ENCODE measurements around the gene INPP4A. TPM values are rescaled to one million over a fixed set of nuclear protein-coding genes. Genes with fewer than 3 reads are reported as not detected.

Gene INPP4A
- total and polyA plus RNA-seq, 9 of the 15 experiments (the other 6 are each of a cell fraction or from before 2014, with no cell fraction given), result 1.8 to 15.7 (median 8.3) TPM

GRCh38 chr2:98592565-98592964 is 147.9 kb downstream of the INPP4A start:
- no peak overlapping the region for H3K4me3 ChIP-seq
- CTCF ChIA-PET (ENCODE audit: low intra/inter-chr PET ratio), result no interaction called here
- WGBS (ENCODE audit: insufficient coverage, low coverage, missing lambda C conversion rate), result 85% methylated on average over 7 of the region's 8 CpGs
- no peaks in the 10 kb centered on the region for H3K9me1 ChIP-seq (ENCODE audit: control insufficient read depth, insufficient read depth, low read length)
- H3K4me2 ChIP-seq (ENCODE audit: insufficient read depth, low read length), result no peak overlapping the region
- H3K9ac ChIP-seq (ENCODE audit: insufficient read depth in 1 of 2, low read depth in 2 of 2, low read length in 2 of 2), result no peak overlapping the region
- FAIRE-seq (no peak), DNase-seq (ENCODE audit: extremely low read depth in 1 of 4, low spot score in 3 of 4) (no peak), ATAC-seq (no peak)
- H3K27me3 ChIP-seq (ENCODE audit: control insufficient read depth in 2 of 2, insufficient read depth in 2 of 2, low read length in 2 of 2), result no peaks in the 10 kb centered on the region
- in situ Hi-C loops (cut with MboI), result no loop called here
- POLR2A ChIA-PET, result no interaction called here
- H3K36me3 ChIP-seq (ENCODE audit: control insufficient read depth, insufficient read depth, low read length), result peaks cover 8% of the 10 kb centered on the region; the same call in 2 of the 3 replicates
- H3K9me3 ChIP-seq (replicated peaks; ENCODE audit: control insufficient read depth, insufficient read depth, low read depth, low read length), result no peaks in the 10 kb centered on the region
- H4K20me1 ChIP-seq (replicated peaks; ENCODE audit: control insufficient read depth, insufficient read depth, low read length), result no peaks in the 10 kb centered on the region; the same call in 1 of the 2 replicates
- no peaks in the 10 kb centered on the region for H3K4me1 ChIP-seq (replicated peaks in 1 of 2; ENCODE audit: control insufficient read depth in 2 of 2, insufficient read depth in 2 of 2, low read length in 2 of 2)
- no peak overlapping the region for H2AFZ ChIP-seq (ENCODE audit: low read depth, low read length)
- no peaks in the 10 kb centered on the region for H3K79me2 ChIP-seq (ENCODE audit: control insufficient read depth, insufficient read depth, low read length)
- intact Hi-C loops (cut with micrococcal nuclease), result no loop called here
- no peak overlapping the region for H3K27ac ChIP-seq (ENCODE audit: extremely low read depth, low read depth, low read length)
- no TSS peak for BruUV-seq (replicated peaks)
- TF ChIP-seq ATF6 (CRISPR knock-in tag; IDR thresholded peaks at IDR 0.05) (no peak), PPARD (CRISPR knock-in tag; IDR thresholded peaks at IDR 0.05) (no peak), E2F3 (CRISPR knock-in tag; IDR thresholded peaks at IDR 0.05) (no peak), TCF3 (CRISPR knock-in tag; IDR thresholded peaks at IDR 0.05) (no peak), ZNF699 (CRISPR knock-in tag; IDR thresholded peaks at IDR 0.05; ENCODE audit: insufficient replicate concordance) (no peak), ZBTB5 (IDR thresholded peaks at IDR 0.05) (no peak), TRIM25 (IDR thresholded peaks at IDR 0.05; ENCODE audit: borderline replicate concordance) (no peak), ZBTB33 (CRISPR knock-in tag; IDR thresholded peaks at IDR 0.05) (no peak), MTA1 (IDR thresholded peaks at IDR 0.05; ENCODE audit: borderline replicate concordance) (no peak), NR2C2 (CRISPR knock-in tag; IDR thresholded peaks at IDR 0.05) (no peak), NR2C2 (tag; IDR thresholded peaks at IDR 0.05) (no peak), RFX5 (IDR thresholded peaks at IDR 0.05; ENCODE audit: low read depth, low read length) (no peak), ARID3A (IDR thresholded peaks at IDR 0.05; ENCODE audit: borderline replicate concordance, low read depth, low read length) (no peak), CBX3 (IDR thresholded peaks at IDR 0.05; ENCODE audit: borderline replicate concordance in 1 of 2, low read length in 2 of 2) (no peak)
